HCT116 (cell line): ENCODE data around the gene FBXL13.

Source experiments
- CTCF ChIP-seq, 3 experiments: fragments of 200-600 bp in 1 of 3; sonication (generic) in 1 of 3; IDR thresholded peaks in 2 of 3; conservative IDR thresholded peaks in 1 of 3; 2 replicates each; pipeline ENCODE4 v1.5.1; 2012 to 2017; ENCODE audit warnings: low read depth in 2 of 3, low read length in 2 of 3, antibody characterized with exemption in 1 of 3, borderline replicate concordance in 1 of 3, control low read depth in 1 of 3, mild to moderate bottlenecking in 1 of 3, mixed read lengths in 1 of 3, mixed run types in 1 of 3, moderate library complexity in 1 of 3; ENCODE audit not compliant: insufficient read depth in 1 of 3
- EZH2 ChIP-seq: fragments of 200-600 bp; sonication (generic); IDR thresholded peaks from 2 replicates; pipeline ENCODE4 v1.6.1; 2017; ENCODE audit warnings: antibody characterized with exemption, mixed run types
- POLR2A ChIP-seq: IDR thresholded peaks from 2 replicates; pipeline ENCODE4 v1.7.0; 2011; ENCODE audit warnings: borderline replicate concordance; ENCODE audit not compliant: insufficient read depth, insufficient read length; ENCODE audit errors: extremely low read depth
- TCF7L2 ChIP-seq: IDR thresholded peaks from 2 replicates; pipeline ENCODE4 v1.7.0; 2011; ENCODE audit warnings: borderline replicate concordance, inconsistent platforms; ENCODE audit not compliant: insufficient read depth, insufficient read length; ENCODE audit errors: extremely low read depth

DNA sequence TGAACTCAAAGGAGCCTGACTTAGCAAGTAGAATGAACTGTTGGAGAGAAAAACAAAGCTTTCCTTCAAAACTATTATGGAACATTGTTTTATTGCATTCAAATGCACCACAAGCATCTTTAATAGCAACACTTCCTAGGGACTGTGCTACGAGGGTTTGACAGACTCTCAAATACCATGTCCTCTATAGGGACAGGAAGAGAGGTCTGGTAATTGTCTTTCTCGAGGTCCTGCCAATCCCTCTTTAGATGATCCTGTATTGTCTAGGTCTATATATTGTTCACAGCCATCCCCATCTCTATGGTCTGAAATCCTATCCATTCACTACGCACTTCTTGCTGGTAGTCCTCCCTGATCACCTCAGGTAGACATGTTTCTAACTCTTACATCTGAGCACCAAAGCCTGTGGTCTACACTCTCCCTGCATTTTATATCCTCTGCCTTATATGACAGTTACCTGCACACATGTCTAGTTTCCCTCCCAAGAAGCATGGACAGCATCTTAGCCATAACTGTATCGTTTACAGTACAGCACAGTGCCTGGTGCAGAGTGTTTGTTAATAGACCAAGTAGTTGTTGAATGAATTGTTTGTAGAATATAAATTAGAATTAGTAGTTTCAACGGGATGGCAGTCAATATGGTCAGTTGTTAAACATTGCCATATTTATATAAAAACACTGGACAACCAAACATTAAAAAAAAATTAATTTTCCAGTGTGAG lies 183.5 kb downstream of the FBXL13 start:
- no peak for TF ChIP-seq POLR2A
- no peak for TF ChIP-seq CTCF (IDR thresholded peaks at IDR 0.05 in 2 of 3, conservative IDR thresholded peaks at IDR 0.05 in 1 of 3; ENCODE audit: borderline replicate concordance in 1 of 3, insufficient read depth in 1 of 3, low read depth in 2 of 3, low read length in 2 of 3)
- TF ChIP-seq EZH2 = no peak
- TF ChIP-seq TCF7L2 = no peak
